ENCODE results near the gene PGAP1. TPM values are rescaled to one million over a fixed set of nuclear protein-coding genes. Genes with fewer than 3 reads are reported as not detected.

PGAP1 gene
- polyA plus RNA-seq, 1 experiment: 6.4 TPM

GRCh38 chr2:196884368-196884767 is 42.1 kb downstream of the PGAP1 start:
- Histone ChIP-seq H3K27ac (ENCODE audit: low read depth, low read length) (no peak overlapping the region), H3K4me3 (ENCODE audit: low read depth, low read length) (no peak overlapping the region), H3K9me3 (ENCODE audit: control insufficient read depth, insufficient read depth, low read length) (no peaks in the 10 kb centered on the region), H3K27me3 (ENCODE audit: control insufficient read depth, insufficient read depth, low read length) (no peaks in the 10 kb centered on the region)
- TF ChIP-seq CTCF (IDR thresholded peaks at IDR 0.05; ENCODE audit: low read depth, low read length): no peak
- CTCF ChIA-PET: no interaction called here
- POLR2A ChIA-PET: no interaction called here
- DNase-seq (ENCODE audit: low read depth, low spot score): no peak

GRCh38 chr2:196876364-196876763 is 50.1 kb downstream of the PGAP1 start:
- Histone ChIP-seq H3K27ac (ENCODE audit: low read depth, low read length) (no peak overlapping the region), H3K27me3 (ENCODE audit: control insufficient read depth, insufficient read depth, low read length) (no peaks in the 10 kb centered on the region), H3K9me3 (ENCODE audit: control insufficient read depth, insufficient read depth, low read length) (no peaks in the 10 kb centered on the region), H3K4me3 (ENCODE audit: low read depth, low read length) (no peak overlapping the region)
- TF ChIP-seq CTCF (IDR thresholded peaks at IDR 0.05; ENCODE audit: low read depth, low read length): no peak
- ChIA-PET CTCF (no interaction called here), POLR2A (no interaction called here)
- no peak for DNase-seq (ENCODE audit: low read depth, low spot score)

- Histone ChIP-seq H3K4me3 (ENCODE audit: low read depth, low read length) (no peak overlapping the region), H3K27ac (ENCODE audit: low read depth, low read length) (no peak overlapping the region), H3K9me3 (ENCODE audit: control insufficient read depth, insufficient read depth, low read length) (no peaks in the 10 kb centered on the region), H3K27me3 (ENCODE audit: control insufficient read depth, insufficient read depth, low read length) (no peaks in the 10 kb centered on the region)
- no peak for DNase-seq (ENCODE audit: low read depth, low spot score)
- POLR2A ChIA-PET: no interaction called here
- TF ChIP-seq CTCF (IDR thresholded peaks at IDR 0.05; ENCODE audit: low read depth, low read length): no peak
- CTCF ChIA-PET: no interaction called here
Measured at GRCh38 chr2:196875414-196875813, 51.1 kb downstream of the PGAP1 start.

- POLR2A ChIA-PET: no interaction called here
- DNase-seq (ENCODE audit: low read depth, low spot score): no peak
- Histone ChIP-seq H3K9me3 (ENCODE audit: control insufficient read depth, insufficient read depth, low read length) (no peaks in the 10 kb centered on the region), H3K27me3 (ENCODE audit: control insufficient read depth, insufficient read depth, low read length) (no peaks in the 10 kb centered on the region), H3K27ac (ENCODE audit: low read depth, low read length) (no peak overlapping the region), H3K4me3 (ENCODE audit: low read depth, low read length) (no peak overlapping the region)
- CTCF ChIA-PET: no interaction called here
- TF ChIP-seq CTCF (IDR thresholded peaks at IDR 0.05; ENCODE audit: low read depth, low read length): no peak
Measured at GRCh38 chr2:196873511-196873910, 53.0 kb downstream of the PGAP1 start.

GRCh38 chr2:196854629-196855028 is 71.9 kb downstream of the PGAP1 start:
- no peak for DNase-seq (ENCODE audit: low read depth, low spot score)
- ChIA-PET CTCF (no interaction called here), POLR2A (no interaction called here)
- Histone ChIP-seq H3K9me3 (ENCODE audit: control insufficient read depth, insufficient read depth, low read length) (no peaks in the 10 kb centered on the region), H3K27ac (ENCODE audit: low read depth, low read length) (no peak overlapping the region), H3K27me3 (ENCODE audit: control insufficient read depth, insufficient read depth, low read length) (no peaks in the 10 kb centered on the region), H3K4me3 (ENCODE audit: low read depth, low read length) (no peak overlapping the region)
- TF ChIP-seq CTCF (IDR thresholded peaks at IDR 0.05; ENCODE audit: low read depth, low read length): no peak
